ENCODE data around the gene ADGRG1.

DNA sequence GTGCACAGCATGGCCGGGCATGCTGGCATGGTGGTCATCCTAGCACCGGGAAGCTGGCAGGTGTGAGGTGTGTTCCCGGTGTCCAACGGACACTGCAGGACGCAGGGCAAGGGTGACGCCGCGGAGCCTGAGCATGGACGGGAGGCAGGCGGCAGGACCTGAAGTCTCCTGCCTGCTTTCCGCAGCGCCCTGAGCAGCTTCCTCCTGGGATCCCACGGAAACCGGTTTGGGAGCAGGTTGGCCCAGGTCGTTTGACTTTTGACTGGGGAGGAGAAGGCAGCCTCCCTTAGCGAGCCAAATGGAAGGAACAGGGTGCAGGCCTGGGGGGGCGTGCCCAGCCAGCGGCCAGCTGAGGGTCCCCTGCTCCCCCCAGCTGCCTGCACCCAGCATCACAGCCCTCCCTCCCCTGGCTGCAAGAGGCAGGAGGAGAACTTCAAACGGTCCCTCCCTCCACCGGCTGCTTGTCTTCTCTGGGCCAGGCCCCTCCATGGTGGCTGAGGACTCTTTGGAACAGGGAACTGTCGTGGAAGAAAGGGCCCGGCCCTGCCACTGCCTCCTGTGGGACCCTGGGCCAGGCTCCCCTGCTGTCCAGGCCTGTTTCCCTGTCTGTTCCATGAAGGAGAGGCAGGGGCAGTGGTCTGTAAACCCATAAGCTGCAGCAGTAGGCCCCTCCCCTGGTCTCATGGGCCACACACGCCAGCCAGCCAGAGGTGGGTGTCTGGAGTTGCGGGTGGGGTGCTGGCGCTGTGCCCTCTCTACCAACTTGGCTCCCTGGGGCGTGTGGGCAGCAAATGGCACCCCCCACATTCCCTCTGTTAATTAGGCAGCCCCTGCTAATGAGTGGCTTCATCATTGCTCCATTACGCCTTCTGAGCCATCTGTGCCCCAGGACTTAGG, 7.8 kb upstream of the ADGRG1 start:
- TF ChIP-seq ZNF350 (tag by site-specific recombination; IDR thresholded peaks at IDR 0.05): no peak
- TF ChIP-seq, protein P1, sequence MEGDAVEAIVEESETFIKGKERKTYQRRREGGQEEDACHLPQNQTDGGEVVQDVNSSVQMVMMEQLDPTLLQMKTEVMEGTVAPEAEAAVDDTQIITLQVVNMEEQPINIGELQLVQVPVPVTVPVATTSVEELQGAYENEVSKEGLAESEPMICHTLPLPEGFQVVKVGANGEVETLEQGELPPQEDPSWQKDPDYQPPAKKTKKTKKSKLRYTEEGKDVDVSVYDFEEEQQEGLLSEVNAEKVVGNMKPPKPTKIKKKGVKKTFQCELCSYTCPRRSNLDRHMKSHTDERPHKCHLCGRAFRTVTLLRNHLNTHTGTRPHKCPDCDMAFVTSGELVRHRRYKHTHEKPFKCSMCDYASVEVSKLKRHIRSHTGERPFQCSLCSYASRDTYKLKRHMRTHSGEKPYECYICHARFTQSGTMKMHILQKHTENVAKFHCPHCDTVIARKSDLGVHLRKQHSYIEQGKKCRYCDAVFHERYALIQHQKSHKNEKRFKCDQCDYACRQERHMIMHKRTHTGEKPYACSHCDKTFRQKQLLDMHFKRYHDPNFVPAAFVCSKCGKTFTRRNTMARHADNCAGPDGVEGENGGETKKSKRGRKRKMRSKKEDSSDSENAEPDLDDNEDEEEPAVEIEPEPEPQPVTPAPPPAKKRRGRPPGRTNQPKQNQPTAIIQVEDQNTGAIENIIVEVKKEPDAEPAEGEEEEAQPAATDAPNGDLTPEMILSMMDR (tag by site-specific recombination; IDR thresholded peaks at IDR 0.05): no peak
- TF ChIP-seq, protein P2, sequence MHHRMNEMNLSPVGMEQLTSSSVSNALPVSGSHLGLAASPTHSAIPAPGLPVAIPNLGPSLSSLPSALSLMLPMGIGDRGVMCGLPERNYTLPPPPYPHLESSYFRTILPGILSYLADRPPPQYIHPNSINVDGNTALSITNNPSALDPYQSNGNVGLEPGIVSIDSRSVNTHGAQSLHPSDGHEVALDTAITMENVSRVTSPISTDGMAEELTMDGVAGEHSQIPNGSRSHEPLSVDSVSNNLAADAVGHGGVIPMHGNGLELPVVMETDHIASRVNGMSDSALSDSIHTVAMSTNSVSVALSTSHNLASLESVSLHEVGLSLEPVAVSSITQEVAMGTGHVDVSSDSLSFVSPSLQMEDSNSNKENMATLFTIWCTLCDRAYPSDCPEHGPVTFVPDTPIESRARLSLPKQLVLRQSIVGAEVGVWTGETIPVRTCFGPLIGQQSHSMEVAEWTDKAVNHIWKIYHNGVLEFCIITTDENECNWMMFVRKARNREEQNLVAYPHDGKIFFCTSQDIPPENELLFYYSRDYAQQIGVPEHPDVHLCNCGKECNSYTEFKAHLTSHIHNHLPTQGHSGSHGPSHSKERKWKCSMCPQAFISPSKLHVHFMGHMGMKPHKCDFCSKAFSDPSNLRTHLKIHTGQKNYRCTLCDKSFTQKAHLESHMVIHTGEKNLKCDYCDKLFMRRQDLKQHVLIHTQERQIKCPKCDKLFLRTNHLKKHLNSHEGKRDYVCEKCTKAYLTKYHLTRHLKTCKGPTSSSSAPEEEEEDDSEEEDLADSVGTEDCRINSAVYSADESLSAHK (tag by site-specific recombination; IDR thresholded peaks at IDR 0.05): no peak
- no peak for TF ChIP-seq ZNF140 (tag by site-specific recombination; IDR thresholded peaks at IDR 0.05)
- no peak for TF ChIP-seq MEIS1 (CRISPR knock-in tag; IDR thresholded peaks at IDR 0.05; ENCODE audit: borderline replicate concordance)
- TF ChIP-seq ZNF48 (tag by site-specific recombination; IDR thresholded peaks at IDR 0.05): no peak
- TF ChIP-seq, protein P3, sequence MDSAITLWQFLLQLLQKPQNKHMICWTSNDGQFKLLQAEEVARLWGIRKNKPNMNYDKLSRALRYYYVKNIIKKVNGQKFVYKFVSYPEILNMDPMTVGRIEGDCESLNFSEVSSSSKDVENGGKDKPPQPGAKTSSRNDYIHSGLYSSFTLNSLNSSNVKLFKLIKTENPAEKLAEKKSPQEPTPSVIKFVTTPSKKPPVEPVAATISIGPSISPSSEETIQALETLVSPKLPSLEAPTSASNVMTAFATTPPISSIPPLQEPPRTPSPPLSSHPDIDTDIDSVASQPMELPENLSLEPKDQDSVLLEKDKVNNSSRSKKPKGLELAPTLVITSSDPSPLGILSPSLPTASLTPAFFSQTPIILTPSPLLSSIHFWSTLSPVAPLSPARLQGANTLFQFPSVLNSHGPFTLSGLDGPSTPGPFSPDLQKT (IDR thresholded peaks at IDR 0.05; ENCODE audit: borderline replicate concordance, low read depth, low read length): no peak
- TF ChIP-seq, protein P4, sequence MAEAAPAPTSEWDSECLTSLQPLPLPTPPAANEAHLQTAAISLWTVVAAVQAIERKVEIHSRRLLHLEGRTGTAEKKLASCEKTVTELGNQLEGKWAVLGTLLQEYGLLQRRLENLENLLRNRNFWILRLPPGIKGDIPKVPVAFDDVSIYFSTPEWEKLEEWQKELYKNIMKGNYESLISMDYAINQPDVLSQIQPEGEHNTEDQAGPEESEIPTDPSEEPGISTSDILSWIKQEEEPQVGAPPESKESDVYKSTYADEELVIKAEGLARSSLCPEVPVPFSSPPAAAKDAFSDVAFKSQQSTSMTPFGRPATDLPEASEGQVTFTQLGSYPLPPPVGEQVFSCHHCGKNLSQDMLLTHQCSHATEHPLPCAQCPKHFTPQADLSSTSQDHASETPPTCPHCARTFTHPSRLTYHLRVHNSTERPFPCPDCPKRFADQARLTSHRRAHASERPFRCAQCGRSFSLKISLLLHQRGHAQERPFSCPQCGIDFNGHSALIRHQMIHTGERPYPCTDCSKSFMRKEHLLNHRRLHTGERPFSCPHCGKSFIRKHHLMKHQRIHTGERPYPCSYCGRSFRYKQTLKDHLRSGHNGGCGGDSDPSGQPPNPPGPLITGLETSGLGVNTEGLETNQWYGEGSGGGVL (tag by site-specific recombination; IDR thresholded peaks at IDR 0.05): no peak
